HepG2 (cell line): ENCODE measurements around the gene VEPH1. TPM values are rescaled to one million over a fixed set of nuclear protein-coding genes. Genes with fewer than 3 reads are reported as not detected.

Experiments
- ATAC-seq: fragments of 200-7000 bp; cut with Tn5 transposase; 3 replicates; pipeline ENCODE4 v1.9.1; 2020; ENCODE audit warnings: mild to moderate bottlenecking, moderate library complexity
- BruUV-seq: library from RNA; stranded (reverse); fragments of 400-500 nt; replicated peaks from 2 replicates; lab custom pipeline; 2021; lab: Mats Ljungman, UMichigan
- CTCF ChIA-PET: fragments of 300-600 bp; formaldehyde crosslinking; extraction: SDS; loops from one replicate; lab custom pipeline; 2021; ENCODE audit warnings: low total read pairs, inconsistent platforms, low intra/inter-chr PET ratio; lab: Yijun Ruan, JAX
- POLR2A ChIA-PET: fragments of 350-600 bp; sonication (Branson Sonifier 250); formaldehyde crosslinking; loops from one replicate; lab custom pipeline; 2020; ENCODE audit warnings: antibody characterized with exemption, inconsistent platforms; lab: Yijun Ruan, JAX
- DNase-seq: peaks from one replicate; pipeline ENCODE4 v3.0.0-alpha.2; 2015; ENCODE audit warnings: low spot score
- FAIRE-seq: peaks from 3 replicates; lab custom pipeline; 2011; peaks lifted over from hg19 to GRCh38; lab: Jason Lieb, UNC
- H2AFZ ChIP-seq: one replicate; pipeline ENCODE4 v1.6.1; 2011; ENCODE audit warnings: low read length, inconsistent platforms
- H3K27ac ChIP-seq: fragments of 300-600 bp; 3 replicates; pipeline ENCODE4 v1.8.0; 2011; ENCODE audit warnings: mixed run types, mild to moderate bottlenecking, mixed read lengths, low read length, inconsistent platforms; ENCODE audit not compliant: insufficient read depth; ENCODE audit errors: extremely low read length
- H3K27me3 ChIP-seq, 2 experiments: fragments of 200-600 bp in 1 of 2; 2 replicates in 1 of 2; 3 replicates in 1 of 2; pipeline versions ENCODE4 v1.6.0 to v1.8.0; 2011; ENCODE audit warnings: low read length in 2 of 2, mild to moderate bottlenecking in 2 of 2, moderate library complexity in 2 of 2, inconsistent platforms in 1 of 2; ENCODE audit not compliant: insufficient read depth in 2 of 2, control insufficient read depth in 1 of 2
- H3K36me3 ChIP-seq, 2 experiments: fragments of 200-600 bp in 1 of 2; replicated peaks in 1 of 2; 2 replicates in 1 of 2; 3 replicates in 1 of 2; pipeline versions ENCODE4 v1.5.1 to v1.8.0; 2011; ENCODE audit warnings: low read length in 2 of 2, inconsistent platforms in 1 of 2; ENCODE audit not compliant: insufficient read depth in 2 of 2, control insufficient read depth in 1 of 2
- H3K4me1 ChIP-seq: 2 replicates; pipeline ENCODE4 v1.5.1; 2012; ENCODE audit warnings: low read length, inconsistent platforms; ENCODE audit not compliant: insufficient read depth
- H3K4me2 ChIP-seq: 2 replicates; pipeline ENCODE4 v1.6.0; 2011; ENCODE audit warnings: low read depth, low read length, inconsistent platforms
- H3K4me3 ChIP-seq, 3 experiments: fragments of 200-600 bp in 1 of 3; sonication (generic), shearing (Covaris generic) in 1 of 3; replicated peaks in 1 of 3; 2 replicates each; pipeline ENCODE4 v1.5.1; 2011 to 2016; ENCODE audit warnings: low read length in 3 of 3, inconsistent platforms in 2 of 3, low read depth in 2 of 3, mild to moderate bottlenecking in 2 of 3, control low read depth in 1 of 3, mixed read lengths in 1 of 3; ENCODE audit not compliant: insufficient read depth in 1 of 3
- H3K79me2 ChIP-seq: one replicate; pipeline ENCODE4 v1.6.1; 2011; ENCODE audit warnings: low read length, inconsistent platforms; ENCODE audit not compliant: insufficient read depth
- H3K9ac ChIP-seq: 2 replicates; pipeline ENCODE4 v1.6.0; 2011; ENCODE audit warnings: mild to moderate bottlenecking, low read depth, low read length, inconsistent platforms; ENCODE audit not compliant: insufficient read depth
- H3K9me3 ChIP-seq: 2 replicates; pipeline ENCODE4 v1.5.1; 2012; ENCODE audit warnings: mild to moderate bottlenecking, low read length
- H4K20me1 ChIP-seq: 2 replicates; pipeline ENCODE4 v1.6.0; 2011; ENCODE audit warnings: inconsistent platforms, mild to moderate bottlenecking, low read length, moderate library complexity; ENCODE audit not compliant: insufficient read depth
- BHLHE40 ChIP-seq: IDR thresholded peaks from 2 replicates; pipeline ENCODE4 v1.6.1; 2011; ENCODE audit warnings: low read length, improper control_type of control experiment
- DNMT3B ChIP-seq: conservative IDR thresholded peaks from 2 replicates; pipeline ENCODE4 v1.6.1; 2016; ENCODE audit warnings: missing biosample characterization, control low read depth
- FOXC1 ChIP-seq: sonication (generic); formaldehyde crosslinking; IDR thresholded peaks from 2 replicates; pipeline ENCODE4 v1.8.0; 2022; ENCODE audit warnings: mild to moderate bottlenecking, missing genetic modification reagents, borderline replicate concordance
- GPN1 ChIP-seq: sonication (generic); formaldehyde crosslinking; IDR thresholded peaks from 2 replicates; pipeline ENCODE4 v1.5.1; 2020; ENCODE audit warnings: missing genetic modification reagents, borderline replicate concordance
- MED13 ChIP-seq: sonication (generic); formaldehyde crosslinking; IDR thresholded peaks from 2 replicates; pipeline ENCODE4 v1.5.0; 2020; ENCODE audit warnings: missing genetic modification reagents
- MTF1 ChIP-seq: sonication (generic); formaldehyde crosslinking; IDR thresholded peaks from 2 replicates; pipeline ENCODE4 v1.5.0; 2020; ENCODE audit warnings: missing genetic modification reagents
- NR2F1 ChIP-seq, 2 experiments: fragments of 450-650 bp in 1 of 2; formaldehyde crosslinking in 1 of 2; IDR thresholded peaks; 2 replicates each; pipeline versions ENCODE4 v1.5.0 to v1.6.1; 2016 to 2020; ENCODE audit warnings: mild to moderate bottlenecking in 1 of 2, missing compliant biosample characterization in 1 of 2, missing genetic modification reagents in 1 of 2, moderate library complexity in 1 of 2
- RNF2 ChIP-seq: fragments of 450-650 bp; conservative IDR thresholded peaks from 2 replicates; pipeline ENCODE4 v1.6.1; 2016; ENCODE audit warnings: low read depth
- SIX4 ChIP-seq: sonication (generic); formaldehyde crosslinking; IDR thresholded peaks from 2 replicates; pipeline ENCODE4 v1.4.0; 2020; ENCODE audit warnings: missing genetic modification reagents
- SNRNP70 ChIP-seq: fragments of 200-400 bp; formaldehyde crosslinking; IDR thresholded peaks from 2 replicates; pipeline ENCODE4 v1.6.1; 2017; ENCODE audit warnings: mild to moderate bottlenecking, low read depth, low read length, moderate library complexity
- TBX3 ChIP-seq: fragments of 450-650 bp; IDR thresholded peaks from 2 replicates; pipeline ENCODE4 v1.6.1; 2017; ENCODE audit warnings: antibody characterized with exemption, mild to moderate bottlenecking, inconsistent platforms, borderline replicate concordance
- ZFY ChIP-seq: sonication (generic); formaldehyde crosslinking; IDR thresholded peaks from 2 replicates; pipeline ENCODE4 v1.4.0; 2020; ENCODE audit warnings: missing genetic modification reagents
- ZNF121 ChIP-seq: sonication (generic); formaldehyde crosslinking; IDR thresholded peaks from 2 replicates; pipeline ENCODE4 v1.5.0; 2020; ENCODE audit warnings: mild to moderate bottlenecking, missing genetic modification reagents
- ZNF124 ChIP-seq: sonication (generic); formaldehyde crosslinking; IDR thresholded peaks from 2 replicates; pipeline ENCODE4 v1.4.0; 2020; ENCODE audit warnings: missing genetic modification reagents
- ZNF160 ChIP-seq: sonication (generic); formaldehyde crosslinking; IDR thresholded peaks from 2 replicates; pipeline ENCODE4 v1.8.0; 2022; ENCODE audit warnings: mild to moderate bottlenecking, inconsistent platforms, missing genetic modification reagents
- ZNF335 ChIP-seq: sonication (generic); formaldehyde crosslinking; IDR thresholded peaks from 2 replicates; pipeline ENCODE4 v1.4.0; 2020; ENCODE audit warnings: missing genetic modification reagents
- ZNF441 ChIP-seq: sonication (generic); formaldehyde crosslinking; IDR thresholded peaks from 2 replicates; pipeline ENCODE4 v1.7.0; 2021; ENCODE audit warnings: missing genetic modification reagents, borderline replicate concordance
- ZNF530 ChIP-seq: sonication (generic); formaldehyde crosslinking; IDR thresholded peaks from 2 replicates; pipeline ENCODE4 v1.5.0; 2020; ENCODE audit warnings: low read depth, mild to moderate bottlenecking, missing genetic modification reagents
- WGBS: methylation state at CpG from one replicate; pipeline ENCODE4 v1.1.6; 2017; ENCODE audit warnings: low lambda C conversion rate; 5-methylcytosine and 5-hydroxymethylcytosine counted together
- in situ Hi-C: cut with HindIII; loops from 2 replicates; pipeline ENCODE4 v1.10.0; 2017; ENCODE audit warnings: low pct_unique_long_range_greater_than_20kb; ENCODE audit not compliant: extremely low pct_ligation_motif_present
- intact Hi-C: fragments of 100-400 bp; cut with micrococcal nuclease; formaldehyde crosslinking; loops from one replicate; pipeline ENCODE4 v1.10.0; 2022; ENCODE audit not compliant: unreplicated experiment
- polyA plus RNA-seq, 8 experiments: library from polyadenylated mRNA; depleted of rRNA in 3 of 8; stranded (reverse) in 7 of 8; unstranded in 1 of 8; fragments of >200 nt; fragmentation: Illumina TruSeq in 4 of 8; extraction: Trizol in 4 of 8; gene quantifications; 2 replicates each; pipeline versions ENCODE4 v1.2.1 to v1.2.3, GENCODE V29; 2011 to 2016; ENCODE audit warnings: low read depth in 4 of 8, missing spikeins in 1 of 8, mixed read lengths in 1 of 8; ENCODE audit not compliant: insufficient read depth in 1 of 8
- total RNA-seq, 5 experiments: library from RNA; depleted of rRNA; stranded (reverse); fragments of >200 nt; fragmentation: Illumina TruSeq; extraction: Trizol; gene quantifications; 2 replicates each; pipeline ENCODE4 v1.2.3, GENCODE V29; 2016; ENCODE audit warnings: low read depth in 1 of 5

Gene VEPH1
- total and polyA plus RNA-seq, 2 of the 13 experiments (the other 11 are each of a cell fraction or from before 2014, with no cell fraction given), result not detected

DNA sequence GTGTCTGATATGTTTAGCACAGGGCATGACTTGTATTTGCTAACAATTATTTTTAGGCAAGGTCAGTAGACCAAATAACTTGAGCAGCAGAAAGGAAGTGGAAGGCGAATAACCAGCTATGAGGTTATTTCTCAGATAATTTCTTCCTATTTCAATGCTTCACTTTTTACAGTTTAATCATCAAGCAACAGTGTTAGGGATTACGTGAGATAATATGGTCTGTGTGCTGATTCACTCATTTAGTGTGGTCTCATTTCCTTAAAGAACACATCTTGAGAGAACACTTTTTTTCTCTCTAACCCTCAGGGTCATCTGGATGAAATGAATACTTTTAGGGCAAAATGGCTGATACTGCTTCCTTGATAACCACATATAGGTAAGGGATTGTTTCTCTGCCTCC lies 217.2 kb downstream of the VEPH1 start (continued):
- TF ChIP-seq GPN1 (CRISPR knock-in tag) (no peak), ZNF441 (CRISPR knock-in tag) (no peak), ZNF124 (no peak), ZNF335 (CRISPR knock-in tag) (no peak), FOXC1 (no peak)
- TF ChIP-seq, all 625 proteins: peak for 0

DNA sequence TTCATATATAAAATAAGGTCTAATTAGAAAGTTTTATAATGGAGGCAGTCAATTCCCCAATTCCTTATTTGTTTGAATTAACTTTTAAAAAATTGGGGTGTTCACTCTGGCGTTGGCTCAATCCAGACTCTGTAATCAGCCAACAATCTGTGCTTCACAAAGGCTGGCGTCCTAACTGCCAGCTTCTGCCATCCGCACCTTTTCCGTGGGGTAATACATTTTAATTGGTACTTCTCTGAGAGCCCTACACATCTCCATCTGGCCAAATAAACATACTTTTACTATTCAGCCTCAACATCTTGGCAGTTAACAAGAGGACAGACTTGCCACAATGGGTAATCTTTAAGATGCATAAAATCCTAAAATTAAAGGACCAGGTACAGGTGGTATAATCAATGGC lies 218.1 kb downstream of the VEPH1 start:
- BruUV-seq, result no TSS peak
- FAIRE-seq (no peak), ATAC-seq (no peak), DNase-seq (no peak)
- Histone ChIP-seq H3K9ac (no peak overlapping the region), H3K4me2 (no peak overlapping the region), H3K27ac (no peak overlapping the region), H3K4me3 (no peak overlapping the region), H3K9me3 (no peaks in the 10 kb centered on the region), H3K79me2 (no peaks in the 10 kb centered on the region), H2AFZ (no peak overlapping the region), H4K20me1 (no peaks in the 10 kb centered on the region), H3K36me3 (no peaks in the 10 kb centered on the region), H3K4me1 (no peaks in the 10 kb centered on the region), H3K27me3 (no peaks in the 10 kb centered on the region)
- WGBS, result 45% methylated on average over 4 of the region's 4 CpGs
- in situ Hi-C loops, result no loop called here
- ChIA-PET CTCF (no interaction called here), POLR2A (no interaction called here)
- intact Hi-C loops, result no loop called here
- TF ChIP-seq MTF1 (CRISPR knock-in tag), result no peak
- no peak for TF ChIP-seq TBX3
- TF ChIP-seq ZNF121 (CRISPR knock-in tag), result no peak
- TF ChIP-seq ZNF530 (CRISPR knock-in tag), result no peak
- no peak for TF ChIP-seq BHLHE40
- TF ChIP-seq RNF2, result no peak
- TF ChIP-seq DNMT3B, result no peak
- TF ChIP-seq SNRNP70, result no peak
- TF ChIP-seq ZFY, result no peak
- TF ChIP-seq NR2F1 (CRISPR knock-in tag; IDR thresholded peaks at IDR 0.05), result no peak
- TF ChIP-seq MED13 (CRISPR knock-in tag), result no peak
- TF ChIP-seq ZNF160 (CRISPR knock-in tag), result no peak
- TF ChIP-seq SIX4 (CRISPR knock-in tag), result no peak
